Activated CD4-positive, alpha-beta T cell treated with anti-CD3 and anti-CD28 coated beads, Interleukin-2, amount 10 ng/mL, durations not matched to agents 7 days and 5 days (primary cell): Measurements from ENCODE around the gene FAM89A. TPM values are rescaled to one million over a fixed set of nuclear protein-coding genes. Genes with fewer than 3 reads are reported as not detected.
"Not testable (repeated sequence)": the region's sequence is repeated elsewhere in the genome, so short reads cannot be mapped to it uniquely, and the experiment has no call there.

Source experiments
- CTCF ChIA-PET: fragments of 350-600 bp; sonication (Branson Sonifier 250); formaldehyde crosslinking; loops from one replicate; lab custom pipeline; 2021; ENCODE audit warnings: antibody characterized with exemption; lab: Charles Lee
- POLR2A ChIA-PET: fragments of 350-600 bp; sonication (Branson Sonifier 250); formaldehyde crosslinking; loops from one replicate; lab custom pipeline; 2021; ENCODE audit warnings: antibody characterized with exemption; lab: Charles Lee
- DNase-seq: peaks from one replicate; pipeline ENCODE4 v3.0.0-alpha.2; 2020
- H3K27ac Mint-ChIP-seq: one replicate; pipeline ENCODE4 v1.8.0; 2021; ENCODE audit warnings: mild to moderate bottlenecking, moderate library complexity, mixed read lengths
- H3K27me3 Mint-ChIP-seq: one replicate; pipeline ENCODE4 v1.8.0; 2021; ENCODE audit warnings: mixed read lengths
- H3K36me3 Mint-ChIP-seq: one replicate; pipeline ENCODE4 v1.8.0; 2021; ENCODE audit warnings: low read depth, mixed read lengths
- H3K4me1 Mint-ChIP-seq: one replicate; pipeline ENCODE4 v1.8.0; 2021; ENCODE audit warnings: mixed read lengths
- H3K4me3 Mint-ChIP-seq: one replicate; pipeline ENCODE4 v1.8.0; 2021; ENCODE audit warnings: mild to moderate bottlenecking, moderate library complexity, mixed read lengths
- H3K9me3 Mint-ChIP-seq: one replicate; pipeline ENCODE4 v1.8.0; 2021; ENCODE audit warnings: mixed read lengths
- total RNA-seq, 2 experiments: library from RNA; stranded (reverse); gene quantifications; one replicate each; pipeline ENCODE4 v1.2.3, GENCODE V29; 2021

Gene FAM89A
- total RNA-seq, 2 experiments from 2014 or later = 5.0 to 5.5 TPM

DNA sequence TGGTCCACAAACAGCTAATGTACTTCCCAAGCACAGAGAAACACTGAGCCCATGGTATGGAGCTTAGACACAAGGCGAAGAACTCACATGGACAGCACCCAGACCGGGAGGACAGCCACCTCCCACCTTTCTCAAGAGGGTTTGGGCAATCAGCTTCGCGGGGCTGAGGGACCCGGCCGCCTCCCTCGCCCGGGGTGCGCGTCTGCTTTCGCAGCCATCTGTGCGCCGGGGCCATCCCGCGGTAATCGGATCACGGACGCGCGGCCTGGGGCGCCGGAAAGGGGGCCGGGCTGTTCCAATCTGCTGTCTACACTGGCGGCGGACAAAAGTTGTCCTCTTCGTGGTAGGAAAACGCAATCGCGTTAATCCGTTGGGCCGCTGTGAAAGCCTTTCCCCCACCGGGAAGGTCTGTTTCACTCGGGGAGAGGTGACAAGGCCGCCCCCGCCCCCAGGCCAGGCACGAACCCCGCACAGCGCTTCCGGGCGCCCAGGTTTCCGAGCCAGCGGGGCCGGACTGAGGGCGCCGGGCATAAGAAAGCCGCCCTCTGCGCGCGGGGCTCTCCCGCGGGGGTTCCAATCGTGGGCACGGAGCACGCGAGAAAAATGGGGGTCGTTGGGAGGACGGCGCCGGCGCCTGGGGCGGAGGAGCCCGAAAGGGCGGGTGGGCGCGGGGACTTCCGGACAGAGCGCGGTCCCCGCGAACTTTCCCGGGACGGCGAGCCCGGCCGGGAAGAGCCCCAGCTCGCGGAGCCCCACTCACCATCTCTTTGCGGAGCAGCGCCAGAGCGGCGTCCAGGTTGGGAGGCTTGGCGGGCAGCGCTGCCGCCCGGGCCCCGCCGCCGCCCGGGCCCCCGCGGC is 664 bp downstream of the FAM89A start:
- Mint-ChIP-seq H3K9me3 (no peaks in the 10 kb centered on the region), H3K36me3 (peaks cover 5% of the 10 kb centered on the region), H3K27me3 (peaks cover 16% of the 10 kb centered on the region), H3K27ac (peak overlapping the region; percentile 14), H3K4me3 (peak overlapping the region; percentile 71), H3K4me1 (peaks cover 33% of the 10 kb centered on the region)
- POLR2A ChIA-PET = no interaction called here
- CTCF ChIA-PET = interaction anchor here (1.6 kb wide), 1 partner anchor 26 kb away, joined by 4 read pairs; no protein-coding TSS in a partner anchor
- DNase-seq = peak; percentile 22

DNA sequence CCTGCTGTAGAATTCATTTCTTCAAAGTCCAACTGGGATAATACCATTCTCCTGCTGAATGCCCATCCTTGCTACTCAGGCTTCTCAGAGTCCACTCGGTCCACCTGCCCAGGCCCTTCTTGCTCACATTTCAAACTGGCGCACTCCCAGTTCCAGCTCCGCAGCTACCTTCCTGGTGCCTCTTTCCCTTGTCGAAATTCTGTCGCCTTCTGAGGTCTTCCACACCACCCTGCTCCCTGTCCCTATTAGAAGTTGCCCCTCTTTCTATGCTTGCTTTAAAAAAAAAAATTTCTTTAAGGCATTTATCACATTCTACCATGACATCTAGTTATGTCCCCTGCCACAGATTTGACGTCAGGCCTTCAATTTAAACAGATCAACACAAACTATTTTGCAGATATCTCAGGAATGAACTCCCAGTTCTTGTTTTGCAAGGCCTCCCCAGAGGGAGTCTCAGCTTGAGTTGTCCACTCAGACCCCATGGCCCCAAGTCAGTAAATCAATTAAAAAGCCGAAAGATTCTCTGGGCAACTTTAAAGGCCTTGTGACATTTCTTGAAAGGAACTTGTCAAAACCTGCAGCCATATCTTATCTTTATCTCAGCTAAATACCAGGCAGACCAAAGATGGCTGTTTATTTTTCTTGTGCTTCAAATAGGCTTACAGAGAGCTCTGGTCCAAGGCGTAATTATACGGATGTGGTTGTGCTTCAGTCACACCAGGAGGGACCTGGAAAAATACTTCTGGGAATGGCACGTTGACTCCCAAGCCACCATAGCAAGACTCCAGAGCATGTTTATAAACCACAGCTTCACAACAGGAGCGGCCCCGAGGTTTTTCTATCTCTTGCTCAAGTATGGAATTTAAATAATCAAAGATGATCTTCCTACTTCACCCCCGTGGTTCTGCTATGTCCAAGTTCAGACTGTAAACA is 2.2 kb downstream of the FAM89A start:
- ChIA-PET CTCF (interaction anchor here (0.6 to 1.6 kb wide), 3 partner anchors 25 to 341 kb away, joined by 4 read pairs; no protein-coding TSS in a partner anchor), POLR2A (no interaction called here)
- peaks cover 5% of the 10 kb centered on the region for H3K36me3 Mint-ChIP-seq
- DNase-seq = no peak
- no peak overlapping the region for H3K4me3 Mint-ChIP-seq
- H3K4me1 Mint-ChIP-seq = peaks cover 35% of the 10 kb centered on the region
- H3K27ac Mint-ChIP-seq = peak overlapping the region; percentile 55
- H3K9me3 Mint-ChIP-seq = no peaks in the 10 kb centered on the region
- peaks cover 16% of the 10 kb centered on the region for H3K27me3 Mint-ChIP-seq

DNA sequence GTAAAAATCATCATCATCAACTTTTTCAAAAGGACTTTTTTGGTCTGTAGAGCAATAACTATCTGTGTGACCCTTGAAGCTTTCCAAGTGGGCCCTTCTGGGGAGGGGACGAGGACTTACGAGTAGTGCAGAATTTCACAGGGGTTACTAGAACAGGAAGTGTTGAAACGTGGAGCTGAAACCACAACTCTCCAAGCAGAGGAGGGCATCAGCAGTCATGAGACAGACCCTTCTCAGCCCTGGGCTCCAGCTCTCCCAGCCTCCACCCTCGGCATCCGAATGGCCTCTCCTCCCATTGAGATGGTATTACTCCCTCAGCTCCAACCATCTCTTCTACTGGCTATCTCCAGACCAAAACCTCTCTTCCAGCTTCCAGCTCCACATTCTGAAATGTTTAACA is 3.6 kb downstream of the FAM89A start:
- Mint-ChIP-seq H3K27me3 (peaks cover 9% of the 10 kb centered on the region), H3K36me3 (peaks cover 5% of the 10 kb centered on the region), H3K27ac (no peak overlapping the region), H3K4me1 (peaks cover 34% of the 10 kb centered on the region), H3K9me3 (no peaks in the 10 kb centered on the region), H3K4me3 (no peak overlapping the region)
- no peak for DNase-seq
- CTCF ChIA-PET = interaction anchor here (0.6 to 1.8 kb wide), 3 partner anchors 17 to 339 kb away, joined by 3 to 4 read pairs (median 4); no protein-coding TSS in a partner anchor
- POLR2A ChIA-PET = no interaction called here

DNA sequence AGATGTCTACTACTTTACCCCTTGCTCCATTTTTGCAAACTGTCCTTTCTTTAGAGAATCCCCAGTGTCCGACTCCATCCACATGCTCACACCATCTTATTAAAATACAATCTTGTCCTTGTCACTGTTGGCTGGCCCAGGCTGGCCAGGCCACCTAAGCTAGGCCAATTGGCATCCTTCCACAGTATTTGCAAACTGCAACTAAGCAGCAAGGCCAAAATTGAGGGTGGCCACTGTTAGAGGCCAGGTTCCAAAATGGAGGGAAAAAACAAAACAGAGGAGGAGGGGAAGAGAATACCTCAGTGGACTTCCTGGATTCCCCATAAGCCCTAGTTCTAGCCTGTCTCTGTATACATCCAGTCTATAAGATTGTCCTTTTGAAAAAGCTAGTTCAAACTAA is 4.3 kb downstream of the FAM89A start:
- Mint-ChIP-seq H3K27me3 (peaks cover 5% of the 10 kb centered on the region), H3K4me1 (peaks cover 30% of the 10 kb centered on the region), H3K9me3 (no peaks in the 10 kb centered on the region), H3K36me3 (peaks cover 5% of the 10 kb centered on the region), H3K4me3 (no peak overlapping the region), H3K27ac (no peak overlapping the region)
- CTCF ChIA-PET = interaction anchor here (0.6 to 1.8 kb wide), 2 partner anchors 17 to 57 kb away, joined by 3 to 4 read pairs; no protein-coding TSS in a partner anchor
- DNase-seq = no peak
- POLR2A ChIA-PET = no interaction called here

DNA sequence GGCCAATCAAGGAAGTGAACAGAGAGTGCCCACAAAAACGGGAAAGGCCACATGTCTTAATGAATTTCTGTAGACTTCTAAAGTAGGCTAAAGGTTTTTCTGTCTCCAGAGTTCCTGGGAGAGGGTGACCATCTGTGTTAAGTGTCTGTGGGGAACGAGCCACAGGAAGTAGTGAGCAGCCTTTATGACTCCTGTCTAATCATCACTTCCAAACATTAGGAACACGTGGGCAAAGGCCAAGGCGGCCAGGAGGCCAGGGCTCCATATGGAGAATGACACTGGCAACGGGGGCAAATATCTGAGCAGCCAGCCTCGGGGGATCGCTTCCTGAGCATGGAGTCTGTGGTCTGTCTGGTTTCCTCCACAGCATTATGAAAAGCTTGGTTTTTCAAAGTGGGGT is 7.1 kb downstream of the FAM89A start:
- DNase-seq = no peak
- CTCF ChIA-PET = no interaction called here
- peaks cover 5% of the 10 kb centered on the region for H3K36me3 Mint-ChIP-seq
- peaks cover 2% of the 10 kb centered on the region for H3K27me3 Mint-ChIP-seq
- no peaks in the 10 kb centered on the region for H3K9me3 Mint-ChIP-seq
- no peak overlapping the region for H3K27ac Mint-ChIP-seq
- POLR2A ChIA-PET = no interaction called here
- peaks cover 24% of the 10 kb centered on the region for H3K4me1 Mint-ChIP-seq
- H3K4me3 Mint-ChIP-seq = no peak overlapping the region

DNA sequence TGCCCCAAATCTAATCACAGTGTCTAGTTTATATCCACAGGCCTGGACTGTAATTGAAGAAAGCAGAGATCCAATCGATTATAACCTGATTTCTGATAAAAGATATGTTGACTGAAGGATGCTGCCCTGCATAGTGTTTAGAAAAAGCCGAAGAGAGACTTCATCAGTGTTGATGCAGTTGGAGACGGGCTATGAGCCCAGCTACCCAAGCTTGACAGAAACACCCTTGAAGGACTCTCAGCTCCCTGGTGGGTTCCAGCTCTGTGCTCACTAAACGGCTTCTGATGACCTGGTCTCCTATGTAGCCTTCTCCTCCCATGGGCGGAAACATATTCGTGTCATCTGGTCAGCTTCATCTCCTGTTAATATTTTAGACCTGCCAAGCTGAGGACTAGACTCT is 10.2 kb downstream of the FAM89A start:
- peaks cover 8% of the 10 kb centered on the region for H3K4me1 Mint-ChIP-seq
- H3K36me3 Mint-ChIP-seq = no peaks in the 10 kb centered on the region
- ChIA-PET POLR2A (no interaction called here), CTCF (interaction anchor here (1.0 to 1.2 kb wide), 2 partner anchors 12 to 13 kb away, joined by 3 read pairs; no protein-coding TSS in a partner anchor)
- no peak overlapping the region for H3K4me3 Mint-ChIP-seq
- no peaks in the 10 kb centered on the region for H3K27me3 Mint-ChIP-seq
- DNase-seq = no peak
- H3K27ac Mint-ChIP-seq = no peak overlapping the region
- H3K9me3 Mint-ChIP-seq = no peaks in the 10 kb centered on the region

DNA sequence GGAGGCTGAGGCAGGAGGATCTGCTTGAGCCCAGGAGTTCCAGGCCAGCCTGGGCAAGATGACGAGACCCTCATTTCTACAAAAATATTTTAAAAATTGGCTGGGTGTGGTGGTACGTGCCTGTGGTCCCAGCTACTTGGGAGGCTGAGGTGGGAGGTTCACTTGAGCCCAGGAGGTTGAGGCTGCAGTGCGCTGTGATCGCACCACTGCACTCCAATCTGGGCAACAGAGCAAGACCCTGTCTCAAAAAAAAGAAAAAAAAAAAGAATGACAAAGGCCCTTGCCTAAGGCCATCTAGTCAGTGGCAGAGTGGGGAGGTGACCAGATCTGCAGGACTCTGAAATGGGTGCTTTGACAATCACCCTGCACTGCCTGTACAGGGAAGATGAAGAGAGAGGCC is 10.8 kb downstream of the FAM89A start:
- H3K4me1 Mint-ChIP-seq, POLR2A ChIA-PET, H3K27me3 Mint-ChIP-seq, H3K36me3 Mint-ChIP-seq, H3K4me3 Mint-ChIP-seq, H3K9me3 Mint-ChIP-seq, H3K27ac Mint-ChIP-seq, DNase-seq: not testable (repeated sequence)
- CTCF ChIA-PET = interaction anchor here (1.0 kb wide), 1 partner anchor 13 kb away, joined by 3 read pairs; no protein-coding TSS in a partner anchor

DNA sequence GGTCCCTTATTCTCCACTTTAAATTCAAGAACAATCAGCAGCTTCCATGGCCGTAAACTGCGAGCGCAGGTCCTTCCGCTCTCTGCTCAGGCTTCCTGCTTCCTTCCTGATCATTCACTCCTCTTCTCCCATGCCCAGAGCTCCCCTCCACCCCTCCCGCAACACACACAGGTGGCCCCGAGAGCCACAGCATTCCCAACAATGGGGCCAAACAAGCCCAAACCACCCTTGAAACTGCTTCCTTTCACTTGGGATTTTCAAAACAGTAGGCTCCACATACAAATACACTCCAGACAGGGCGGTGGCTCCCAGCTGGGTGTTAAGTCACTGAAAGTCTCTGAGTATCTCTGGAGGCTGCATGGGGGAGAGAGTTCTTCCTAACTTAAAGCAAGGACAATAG is 11.4 kb downstream of the FAM89A start:
- Mint-ChIP-seq H3K9me3 (no peaks in the 10 kb centered on the region), H3K27ac (peak overlapping the region; percentile 10), H3K4me3 (peak overlapping the region; percentile 28), H3K27me3 (no peaks in the 10 kb centered on the region), H3K36me3 (no peaks in the 10 kb centered on the region), H3K4me1 (peaks cover 8% of the 10 kb centered on the region)
- ChIA-PET POLR2A (no interaction called here), CTCF (interaction anchor here (0.6 to 1.0 kb wide), 2 partner anchors 12 to 30 kb away, joined by 3 read pairs; no protein-coding TSS in a partner anchor)
- no peak for DNase-seq

DNA sequence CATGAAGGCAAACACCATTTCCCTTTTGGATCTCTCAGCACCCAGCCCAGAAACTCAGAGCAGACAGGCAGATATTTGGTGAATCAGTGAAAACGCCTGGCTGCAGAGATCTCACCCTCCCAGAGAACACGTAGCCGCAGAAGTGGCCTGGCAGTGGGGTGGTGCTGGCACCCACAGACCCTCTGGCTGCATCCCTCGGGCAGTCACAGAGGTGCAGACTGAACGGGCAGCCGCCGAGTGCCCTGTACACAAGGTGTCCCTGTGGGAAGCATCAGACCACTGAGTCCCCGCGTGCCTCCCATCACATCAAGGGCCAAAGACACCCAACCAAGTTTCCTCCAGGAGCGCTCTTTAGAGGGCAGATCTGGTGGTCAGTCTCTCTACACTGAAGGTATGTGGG is 12.1 kb downstream of the FAM89A start:
- H3K9me3 Mint-ChIP-seq = no peaks in the 10 kb centered on the region
- POLR2A ChIA-PET = no interaction called here
- no peak overlapping the region for H3K4me3 Mint-ChIP-seq
- peaks cover 7% of the 10 kb centered on the region for H3K4me1 Mint-ChIP-seq
- CTCF ChIA-PET = interaction anchor here (0.5 kb wide), 1 partner anchor 20 kb away, joined by 3 read pairs; no protein-coding TSS in a partner anchor
- H3K36me3 Mint-ChIP-seq = no peaks in the 10 kb centered on the region
- no peak for DNase-seq
- H3K27me3 Mint-ChIP-seq = no peaks in the 10 kb centered on the region
- no peak overlapping the region for H3K27ac Mint-ChIP-seq

DNA sequence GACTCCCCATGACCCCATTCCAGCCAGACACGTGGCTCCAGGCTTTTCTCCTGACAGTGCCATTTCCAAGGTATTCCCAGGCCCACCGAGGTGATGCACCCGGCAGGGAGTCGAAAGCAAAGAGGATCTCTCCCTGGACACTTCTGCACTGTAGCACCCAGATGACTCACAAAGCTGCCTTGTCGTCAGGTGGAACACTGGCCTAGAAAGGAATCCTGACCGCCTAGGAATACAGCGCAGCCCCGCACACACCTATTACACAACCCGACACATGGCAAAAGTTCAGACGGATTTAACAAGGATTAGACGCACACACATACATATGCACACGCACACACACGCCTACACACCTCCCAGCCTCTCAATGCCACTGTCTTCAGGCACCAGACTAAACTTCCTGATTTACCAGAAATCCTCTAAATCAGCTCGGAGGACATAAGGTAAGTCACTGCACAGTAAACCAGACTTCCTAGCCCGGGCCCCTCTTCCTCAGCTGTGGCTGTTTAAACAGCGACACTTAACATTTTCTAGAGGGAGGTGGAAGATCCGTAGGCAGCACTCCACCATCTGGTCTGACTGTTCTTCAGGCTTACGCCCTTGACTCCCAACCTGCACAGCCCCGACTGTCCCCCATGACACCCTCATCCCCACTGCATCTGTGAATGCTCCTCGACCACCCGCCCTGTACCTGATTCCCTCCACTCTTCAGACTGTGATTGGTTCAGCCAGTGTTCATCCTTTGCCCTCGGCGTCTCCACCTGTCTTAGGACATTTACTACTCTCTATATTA is 12.7 kb downstream of the FAM89A start:
- Mint-ChIP-seq H3K4me3 (no peak overlapping the region), H3K27ac (no peak overlapping the region), H3K4me1 (peaks cover 6% of the 10 kb centered on the region), H3K27me3 (no peaks in the 10 kb centered on the region), H3K9me3 (no peaks in the 10 kb centered on the region), H3K36me3 (no peaks in the 10 kb centered on the region)
- CTCF ChIA-PET = interaction anchor here (0.5 kb wide), 1 partner anchor 20 kb away, joined by 3 read pairs; no protein-coding TSS in a partner anchor
- POLR2A ChIA-PET = no interaction called here
- DNase-seq = no peak

DNA sequence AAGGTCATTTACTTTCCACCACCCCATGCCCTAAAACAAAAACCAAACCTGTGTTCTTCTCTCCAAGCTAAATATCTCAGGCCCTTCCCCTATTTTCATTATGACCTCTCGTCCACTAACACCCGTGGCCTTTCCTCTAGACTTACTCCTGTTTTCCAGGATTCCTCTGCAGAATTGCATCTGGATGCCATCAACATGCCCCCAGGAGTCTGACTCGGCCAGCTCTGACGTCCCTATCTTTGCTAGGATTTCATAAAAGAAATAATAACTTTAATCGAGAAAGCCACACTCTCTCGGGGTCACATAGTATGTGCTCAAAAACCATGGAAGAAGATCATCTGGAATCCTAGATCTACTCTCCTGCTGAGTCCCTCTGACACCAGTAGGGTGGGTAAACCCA is 13.5 kb downstream of the FAM89A start:
- Mint-ChIP-seq H3K4me3 (no peak overlapping the region), H3K9me3 (no peaks in the 10 kb centered on the region), H3K4me1 (peaks cover 6% of the 10 kb centered on the region), H3K27me3 (no peaks in the 10 kb centered on the region), H3K36me3 (no peaks in the 10 kb centered on the region), H3K27ac (no peak overlapping the region)
- DNase-seq = no peak
- ChIA-PET CTCF (no interaction called here), POLR2A (no interaction called here)

DNA sequence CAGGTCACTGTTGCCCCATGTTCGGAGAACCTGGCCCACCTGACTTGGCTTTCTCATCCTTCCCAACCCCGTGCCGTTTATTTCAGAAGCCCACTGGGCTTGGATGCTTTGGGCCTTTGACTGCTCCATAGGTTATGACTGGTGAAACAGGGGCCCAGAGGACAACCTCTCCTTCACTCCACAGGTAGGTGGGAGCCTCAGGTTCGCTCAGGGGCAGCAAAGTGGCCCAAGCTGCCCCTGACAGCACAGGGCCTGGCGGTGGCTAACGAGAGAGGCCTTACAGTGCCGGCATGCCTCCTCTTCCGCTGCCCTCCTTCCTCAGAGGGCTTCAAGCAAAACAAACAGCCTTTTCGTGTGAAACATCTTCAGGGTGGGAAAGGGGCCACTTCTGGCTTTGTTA is 16.9 kb downstream of the FAM89A start:
- no peak for DNase-seq
- ChIA-PET POLR2A (no interaction called here), CTCF (no interaction called here)
- peaks cover 20% of the 10 kb centered on the region for H3K4me1 Mint-ChIP-seq
- H3K4me3 Mint-ChIP-seq = no peak overlapping the region
- no peaks in the 10 kb centered on the region for H3K36me3 Mint-ChIP-seq
- H3K27ac Mint-ChIP-seq = no peak overlapping the region
- H3K9me3 Mint-ChIP-seq = no peaks in the 10 kb centered on the region
- no peaks in the 10 kb centered on the region for H3K27me3 Mint-ChIP-seq
